GM23338 (cell line): ENCODE results near the gene IMPG1. TPM values are rescaled to one million over a fixed set of nuclear protein-coding genes. Genes with fewer than 3 reads are reported as not detected.

Source experiments
- ATAC-seq: fragments of 200-7000 bp; cut with Tn5 transposase; 3 replicates; pipeline ENCODE4 v1.9.1; 2020
- DNase-seq: peaks from one replicate; pipeline ENCODE4 v3.0.0-alpha.2; 2015; ENCODE audit warnings: low spot score
- H2AFZ ChIP-seq: fragments of 200-600 bp; sonication (generic); 2 replicates; pipeline ENCODE4 v1.8.0; 2016; ENCODE audit warnings: antibody characterized with exemption, mild to moderate bottlenecking, moderate library complexity
- H3F3A ChIP-seq: fragments of 200-600 bp; sonication (generic); replicated peaks from 2 replicates; pipeline ENCODE4 v1.8.0; 2017; ENCODE audit warnings: antibody characterized with exemption, mixed run types, low read depth
- H3K27ac ChIP-seq: fragments of 200-600 bp; sonication (generic); 2 replicates; pipeline ENCODE4 v1.6.1; 2016; ENCODE audit warnings: low read depth
- H3K27me3 ChIP-seq: fragments of 200-600 bp; sonication (generic); 2 replicates; pipeline ENCODE4 v1.8.0; 2016; ENCODE audit warnings: mild to moderate bottlenecking, mixed run types, moderate library complexity; ENCODE audit not compliant: insufficient read depth
- H3K36me3 ChIP-seq: fragments of 200-600 bp; sonication (generic); 2 replicates; pipeline ENCODE4 v1.8.0; 2016; ENCODE audit warnings: mild to moderate bottlenecking; ENCODE audit not compliant: insufficient read depth
- H3K4me1 ChIP-seq: fragments of 200-600 bp; sonication (generic); 2 replicates; pipeline ENCODE4 v1.8.0; 2016; ENCODE audit warnings: mild to moderate bottlenecking, moderate library complexity; ENCODE audit not compliant: insufficient read depth
- H3K4me2 ChIP-seq: fragments of 200-600 bp; sonication (generic); 2 replicates; pipeline ENCODE4 v1.7.1; 2017; ENCODE audit warnings: mixed run types
- H3K4me3 ChIP-seq: fragments of 200-600 bp; sonication (generic); 2 replicates; pipeline ENCODE4 v1.6.1; 2016; ENCODE audit warnings: mixed run types
- H3K79me2 ChIP-seq: fragments of 200-600 bp; sonication (generic); replicated peaks from 2 replicates; pipeline ENCODE4 v1.8.0; 2017; ENCODE audit warnings: mild to moderate bottlenecking; ENCODE audit not compliant: insufficient read depth
- H3K9me2 ChIP-seq: fragments of 200-600 bp; sonication (generic); 2 replicates; pipeline ENCODE4 v1.8.0; 2017; ENCODE audit not compliant: insufficient read depth
- H4K20me1 ChIP-seq: fragments of 200-600 bp; sonication (generic); replicated peaks from 2 replicates; pipeline ENCODE4 v1.8.0; 2017; ENCODE audit warnings: mild to moderate bottlenecking; ENCODE audit not compliant: insufficient read depth
- H3K27ac Mint-ChIP-seq: 2 replicates; pipeline ENCODE4 v1.8.0; 2020; ENCODE audit warnings: inconsistent platforms, mild to moderate bottlenecking, moderate library complexity, mixed read lengths
- H3K27me3 Mint-ChIP-seq: 3 replicates; pipeline ENCODE4 v1.8.0; 2022; ENCODE audit warnings: low read depth, mild to moderate bottlenecking, moderate library complexity, mixed read lengths, inconsistent platforms; ENCODE audit not compliant: insufficient read depth, poor library complexity
- H3K36me3 Mint-ChIP-seq: 3 replicates; pipeline ENCODE4 v1.8.0; 2021; ENCODE audit warnings: low read depth, mild to moderate bottlenecking, inconsistent platforms, moderate library complexity, mixed read lengths
- H3K4me1 Mint-ChIP-seq: 3 replicates; pipeline ENCODE4 v1.8.0; 2020; ENCODE audit warnings: mild to moderate bottlenecking, inconsistent platforms, mixed read lengths
- H3K4me3 Mint-ChIP-seq: 3 replicates; pipeline ENCODE4 v1.8.0; 2021; ENCODE audit warnings: moderate library complexity, mild to moderate bottlenecking, inconsistent platforms, mixed read lengths
- H3K9me3 Mint-ChIP-seq: 3 replicates; pipeline ENCODE4 v1.8.0; 2020; ENCODE audit warnings: moderate library complexity, mild to moderate bottlenecking, inconsistent platforms, mixed read lengths
- CREB1 ChIP-seq: fragments of 250-450 bp; sonication (Bioruptor Pico); IDR thresholded peaks from 2 replicates; pipeline ENCODE4 v1.5.0; 2020; ENCODE audit warnings: low read depth, mild to moderate bottlenecking, moderate library complexity
- EZH2 ChIP-seq: fragments of 200-600 bp; sonication (generic); IDR thresholded peaks from one replicate; pipeline ENCODE4 v1.8.0; 2017; ENCODE audit warnings: antibody characterized with exemption, mild to moderate bottlenecking, low read depth; ENCODE audit not compliant: unreplicated experiment
- EZH2phosphoT487 ChIP-seq: fragments of 200-600 bp; sonication (generic); IDR thresholded peaks from one replicate; pipeline ENCODE4 v1.8.1; 2018; ENCODE audit warnings: antibody characterized with exemption; ENCODE audit not compliant: unreplicated experiment
- JUNB ChIP-seq: IDR thresholded peaks from one replicate; pipeline ENCODE4 v1.6.1; 2016; ENCODE audit warnings: antibody characterized with exemption; ENCODE audit not compliant: unreplicated experiment
- POLR2AphosphoS5 ChIP-seq: IDR thresholded peaks from 2 replicates; pipeline ENCODE4 v1.6.1; 2016; ENCODE audit warnings: antibody characterized with exemption, low read depth
- ZNF114 ChIP-seq: fragments of 250-450 bp; sonication (Bioruptor Pico); IDR thresholded peaks from 2 replicates; pipeline ENCODE4 v1.5.0; 2020; ENCODE audit warnings: mild to moderate bottlenecking, moderate library complexity
- polyA plus RNA-seq: library from polyadenylated mRNA; unstranded; fragments of >200 nt; fragmentation: Nextera tagmentation; extraction: Ambion mirVana; gene quantifications from 2 replicates; pipeline ENCODE4 v1.2.1, GENCODE V29; 2016
- total RNA-seq: library from RNA; depleted of rRNA; stranded (reverse); fragments of >200 nt; shearing (Covaris generic); gene quantifications from 2 replicates; pipeline ENCODE4 v1.2.3, GENCODE V29; 2014
- TF ChIP-seq, protein P1 (sequence below): fragments of 250-450 bp; sonication (Bioruptor Pico); IDR thresholded peaks from 2 replicates; pipeline ENCODE4 v1.5.0; 2020; ENCODE audit warnings: mild to moderate bottlenecking, moderate library complexity
- TF ChIP-seq, protein P2 (sequence below): IDR thresholded peaks from one replicate; pipeline ENCODE4 v1.6.1; 2018; ENCODE audit warnings: antibody characterized with exemption; ENCODE audit not compliant: unreplicated experiment
- TF ChIP-seq, protein P3 (sequence below): IDR thresholded peaks from 2 replicates; pipeline ENCODE4 v1.6.1; 2016; ENCODE audit warnings: antibody characterized with exemption
- TF ChIP-seq, protein P4 (sequence below), 2 experiments: fragments of 200-600 bp in 1 of 2; sonication (generic) in 1 of 2; conservative IDR thresholded peaks; 2 replicates each; pipeline versions ENCODE4 v1.5.1 to v1.6.1; 2016 to 2017; ENCODE audit warnings: antibody characterized with exemption in 2 of 2, low read depth in 2 of 2, mild to moderate bottlenecking in 2 of 2, moderate library complexity in 1 of 2

The IMPG1 gene
- total and polyA plus RNA-seq, 2 experiments from 2014 or later, result not detected

DNA sequence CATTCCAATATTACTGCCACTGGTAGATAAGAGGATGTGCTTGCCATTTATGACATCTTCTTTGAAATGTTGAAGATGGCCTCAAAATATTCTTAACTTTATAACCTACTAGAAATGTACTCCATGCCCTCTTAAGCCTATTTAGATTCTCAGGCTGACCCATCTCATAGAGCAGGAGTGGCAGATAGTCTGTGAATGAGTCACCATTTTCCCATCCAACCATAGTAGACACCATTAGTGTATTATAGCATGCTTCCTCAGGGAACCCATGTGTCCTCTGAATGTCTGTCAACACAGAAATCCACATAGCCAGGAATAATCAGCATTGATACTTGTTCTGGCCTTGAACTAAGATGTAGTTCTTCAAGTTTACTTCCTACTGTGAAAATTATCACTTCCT, 150.2 kb downstream of the IMPG1 start:
- TF ChIP-seq, protein P1, sequence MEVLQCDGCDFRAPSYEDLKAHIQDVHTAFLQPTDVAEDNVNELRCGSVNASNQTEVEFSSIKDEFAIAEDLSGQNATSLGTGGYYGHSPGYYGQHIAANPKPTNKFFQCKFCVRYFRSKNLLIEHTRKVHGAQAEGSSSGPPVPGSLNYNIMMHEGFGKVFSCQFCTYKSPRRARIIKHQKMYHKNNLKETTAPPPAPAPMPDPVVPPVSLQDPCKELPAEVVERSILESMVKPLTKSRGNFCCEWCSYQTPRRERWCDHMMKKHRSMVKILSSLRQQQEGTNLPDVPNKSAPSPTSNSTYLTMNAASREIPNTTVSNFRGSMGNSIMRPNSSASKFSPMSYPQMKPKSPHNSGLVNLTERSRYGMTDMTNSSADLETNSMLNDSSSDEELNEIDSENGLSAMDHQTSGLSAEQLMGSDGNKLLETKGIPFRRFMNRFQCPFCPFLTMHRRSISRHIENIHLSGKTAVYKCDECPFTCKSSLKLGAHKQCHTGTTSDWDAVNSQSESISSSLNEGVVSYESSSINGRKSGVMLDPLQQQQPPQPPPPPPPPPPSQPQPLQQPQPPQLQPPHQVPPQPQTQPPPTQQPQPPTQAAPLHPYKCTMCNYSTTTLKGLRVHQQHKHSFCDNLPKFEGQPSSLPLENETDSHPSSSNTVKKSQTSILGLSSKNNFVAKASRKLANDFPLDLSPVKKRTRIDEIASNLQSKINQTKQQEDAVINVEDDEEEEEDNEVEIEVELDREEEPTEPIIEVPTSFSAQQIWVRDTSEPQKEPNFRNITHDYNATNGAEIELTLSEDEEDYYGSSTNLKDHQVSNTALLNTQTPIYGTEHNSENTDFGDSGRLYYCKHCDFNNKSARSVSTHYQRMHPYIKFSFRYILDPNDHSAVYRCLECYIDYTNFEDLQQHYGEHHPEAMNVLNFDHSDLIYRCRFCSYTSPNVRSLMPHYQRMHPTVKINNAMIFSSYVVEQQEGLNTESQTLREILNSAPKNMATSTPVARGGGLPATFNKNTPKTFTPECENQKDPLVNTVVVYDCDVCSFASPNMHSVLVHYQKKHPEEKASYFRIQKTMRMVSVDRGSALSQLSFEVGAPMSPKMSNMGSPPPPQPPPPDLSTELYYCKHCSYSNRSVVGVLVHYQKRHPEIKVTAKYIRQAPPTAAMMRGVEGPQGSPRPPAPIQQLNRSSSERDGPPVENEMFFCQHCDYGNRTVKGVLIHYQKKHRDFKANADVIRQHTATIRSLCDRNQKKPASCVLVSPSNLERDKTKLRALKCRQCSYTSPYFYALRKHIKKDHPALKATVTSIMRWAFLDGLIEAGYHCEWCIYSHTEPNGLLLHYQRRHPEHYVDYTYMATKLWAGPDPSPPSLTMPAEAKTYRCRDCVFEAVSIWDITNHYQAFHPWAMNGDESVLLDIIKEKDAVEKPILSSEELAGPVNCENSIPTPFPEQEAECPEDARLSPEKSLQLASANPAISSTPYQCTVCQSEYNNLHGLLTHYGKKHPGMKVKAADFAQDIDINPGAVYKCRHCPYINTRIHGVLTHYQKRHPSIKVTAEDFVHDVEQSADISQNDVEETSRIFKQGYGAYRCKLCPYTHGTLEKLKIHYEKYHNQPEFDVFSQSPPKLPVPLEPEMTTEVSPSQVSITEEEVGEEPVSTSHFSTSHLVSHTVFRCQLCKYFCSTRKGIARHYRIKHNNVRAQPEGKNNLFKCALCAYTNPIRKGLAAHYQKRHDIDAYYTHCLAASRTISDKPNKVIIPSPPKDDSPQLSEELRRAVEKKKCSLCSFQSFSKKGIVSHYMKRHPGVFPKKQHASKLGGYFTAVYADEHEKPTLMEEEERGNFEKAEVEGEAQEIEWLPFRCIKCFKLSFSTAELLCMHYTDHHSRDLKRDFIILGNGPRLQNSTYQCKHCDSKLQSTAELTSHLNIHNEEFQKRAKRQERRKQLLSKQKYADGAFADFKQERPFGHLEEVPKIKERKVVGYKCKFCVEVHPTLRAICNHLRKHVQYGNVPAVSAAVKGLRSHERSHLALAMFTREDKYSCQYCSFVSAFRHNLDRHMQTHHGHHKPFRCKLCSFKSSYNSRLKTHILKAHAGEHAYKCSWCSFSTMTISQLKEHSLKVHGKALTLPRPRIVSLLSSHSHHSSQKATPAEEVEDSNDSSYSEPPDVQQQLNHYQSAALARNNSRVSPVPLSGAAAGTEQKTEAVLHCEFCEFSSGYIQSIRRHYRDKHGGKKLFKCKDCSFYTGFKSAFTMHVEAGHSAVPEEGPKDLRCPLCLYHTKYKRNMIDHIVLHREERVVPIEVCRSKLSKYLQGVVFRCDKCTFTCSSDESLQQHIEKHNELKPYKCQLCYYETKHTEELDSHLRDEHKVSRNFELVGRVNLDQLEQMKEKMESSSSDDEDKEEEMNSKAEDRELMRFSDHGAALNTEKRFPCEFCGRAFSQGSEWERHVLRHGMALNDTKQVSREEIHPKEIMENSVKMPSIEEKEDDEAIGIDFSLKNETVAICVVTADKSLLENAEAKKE (CRISPR knock-in tag), result no peak
- TF ChIP-seq EZH2 (no peak), ZNF114 (CRISPR knock-in tag) (no peak), EZH2phosphoT487 (no peak), POLR2AphosphoS5 (no peak), JUNB (no peak), CREB1 (CRISPR knock-in tag) (no peak)
- TF ChIP-seq, protein P2, sequence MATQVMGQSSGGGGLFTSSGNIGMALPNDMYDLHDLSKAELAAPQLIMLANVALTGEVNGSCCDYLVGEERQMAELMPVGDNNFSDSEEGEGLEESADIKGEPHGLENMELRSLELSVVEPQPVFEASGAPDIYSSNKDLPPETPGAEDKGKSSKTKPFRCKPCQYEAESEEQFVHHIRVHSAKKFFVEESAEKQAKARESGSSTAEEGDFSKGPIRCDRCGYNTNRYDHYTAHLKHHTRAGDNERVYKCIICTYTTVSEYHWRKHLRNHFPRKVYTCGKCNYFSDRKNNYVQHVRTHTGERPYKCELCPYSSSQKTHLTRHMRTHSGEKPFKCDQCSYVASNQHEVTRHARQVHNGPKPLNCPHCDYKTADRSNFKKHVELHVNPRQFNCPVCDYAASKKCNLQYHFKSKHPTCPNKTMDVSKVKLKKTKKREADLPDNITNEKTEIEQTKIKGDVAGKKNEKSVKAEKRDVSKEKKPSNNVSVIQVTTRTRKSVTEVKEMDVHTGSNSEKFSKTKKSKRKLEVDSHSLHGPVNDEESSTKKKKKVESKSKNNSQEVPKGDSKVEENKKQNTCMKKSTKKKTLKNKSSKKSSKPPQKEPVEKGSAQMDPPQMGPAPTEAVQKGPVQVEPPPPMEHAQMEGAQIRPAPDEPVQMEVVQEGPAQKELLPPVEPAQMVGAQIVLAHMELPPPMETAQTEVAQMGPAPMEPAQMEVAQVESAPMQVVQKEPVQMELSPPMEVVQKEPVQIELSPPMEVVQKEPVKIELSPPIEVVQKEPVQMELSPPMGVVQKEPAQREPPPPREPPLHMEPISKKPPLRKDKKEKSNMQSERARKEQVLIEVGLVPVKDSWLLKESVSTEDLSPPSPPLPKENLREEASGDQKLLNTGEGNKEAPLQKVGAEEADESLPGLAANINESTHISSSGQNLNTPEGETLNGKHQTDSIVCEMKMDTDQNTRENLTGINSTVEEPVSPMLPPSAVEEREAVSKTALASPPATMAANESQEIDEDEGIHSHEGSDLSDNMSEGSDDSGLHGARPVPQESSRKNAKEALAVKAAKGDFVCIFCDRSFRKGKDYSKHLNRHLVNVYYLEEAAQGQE, result no peak
- TF ChIP-seq, protein P3, sequence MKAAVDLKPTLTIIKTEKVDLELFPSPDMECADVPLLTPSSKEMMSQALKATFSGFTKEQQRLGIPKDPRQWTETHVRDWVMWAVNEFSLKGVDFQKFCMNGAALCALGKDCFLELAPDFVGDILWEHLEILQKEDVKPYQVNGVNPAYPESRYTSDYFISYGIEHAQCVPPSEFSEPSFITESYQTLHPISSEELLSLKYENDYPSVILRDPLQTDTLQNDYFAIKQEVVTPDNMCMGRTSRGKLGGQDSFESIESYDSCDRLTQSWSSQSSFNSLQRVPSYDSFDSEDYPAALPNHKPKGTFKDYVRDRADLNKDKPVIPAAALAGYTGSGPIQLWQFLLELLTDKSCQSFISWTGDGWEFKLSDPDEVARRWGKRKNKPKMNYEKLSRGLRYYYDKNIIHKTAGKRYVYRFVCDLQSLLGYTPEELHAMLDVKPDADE, result no peak
- TF ChIP-seq, protein P4, sequence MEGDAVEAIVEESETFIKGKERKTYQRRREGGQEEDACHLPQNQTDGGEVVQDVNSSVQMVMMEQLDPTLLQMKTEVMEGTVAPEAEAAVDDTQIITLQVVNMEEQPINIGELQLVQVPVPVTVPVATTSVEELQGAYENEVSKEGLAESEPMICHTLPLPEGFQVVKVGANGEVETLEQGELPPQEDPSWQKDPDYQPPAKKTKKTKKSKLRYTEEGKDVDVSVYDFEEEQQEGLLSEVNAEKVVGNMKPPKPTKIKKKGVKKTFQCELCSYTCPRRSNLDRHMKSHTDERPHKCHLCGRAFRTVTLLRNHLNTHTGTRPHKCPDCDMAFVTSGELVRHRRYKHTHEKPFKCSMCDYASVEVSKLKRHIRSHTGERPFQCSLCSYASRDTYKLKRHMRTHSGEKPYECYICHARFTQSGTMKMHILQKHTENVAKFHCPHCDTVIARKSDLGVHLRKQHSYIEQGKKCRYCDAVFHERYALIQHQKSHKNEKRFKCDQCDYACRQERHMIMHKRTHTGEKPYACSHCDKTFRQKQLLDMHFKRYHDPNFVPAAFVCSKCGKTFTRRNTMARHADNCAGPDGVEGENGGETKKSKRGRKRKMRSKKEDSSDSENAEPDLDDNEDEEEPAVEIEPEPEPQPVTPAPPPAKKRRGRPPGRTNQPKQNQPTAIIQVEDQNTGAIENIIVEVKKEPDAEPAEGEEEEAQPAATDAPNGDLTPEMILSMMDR (conservative IDR thresholded peaks at IDR 0.05; ENCODE audit: low read depth in 2 of 2), result no peak
- Histone ChIP-seq H3K79me2 (no peaks in the 10 kb centered on the region), H3K36me3 (no peaks in the 10 kb centered on the region), H3K9me2 (no peaks in the 10 kb centered on the region), H3K27ac (no peak overlapping the region), H3K4me2 (no peak overlapping the region), H3K27me3 (no peaks in the 10 kb centered on the region), H3K4me1 (peaks cover 4% of the 10 kb centered on the region), H2AFZ (no peak overlapping the region), H4K20me1 (0 out of 2 replicates have a peak, but pooled peaks cover 4% of the 10 kb centered on the region), H3F3A (no peaks in the 10 kb centered on the region), H3K4me3 (no peak overlapping the region)
- no peak overlapping the region for H3K4me3 Mint-ChIP-seq
- ATAC-seq (no peak), DNase-seq (no peak)
- H3K4me1 Mint-ChIP-seq, result peaks cover 4% of the 10 kb centered on the region
- H3K27ac Mint-ChIP-seq, result no peak overlapping the region
- H3K27me3 Mint-ChIP-seq, result no peaks in the 10 kb centered on the region
- no peaks in the 10 kb centered on the region for H3K9me3 Mint-ChIP-seq
- no peaks in the 10 kb centered on the region for H3K36me3 Mint-ChIP-seq
